Tibial artery (tissue), 4 donors: ENCODE results near the gene ST7L.

Experiments used
- DNase-seq, 2 donors: peaks; one replicate each; pipeline ENCODE4 v3.0.0-alpha.2; 2019
- H3K27ac ChIP-seq, 2 donors: fragments of 200-600 bp; sonication (generic) in 1 of 2; 1 replicate in 1 of 2; 2 replicates in 1 of 2; pipeline ENCODE4 v1.5.1; 2018 to 2019; ENCODE audit warnings: mild to moderate bottlenecking in 1 of 2
- H3K27me3 ChIP-seq, 2 donors: fragments of 200-600 bp; sonication (generic) in 1 of 2; one replicate each; pipeline versions ENCODE4 v1.5.1 to v1.6.0; 2016 to 2019
- H3K36me3 ChIP-seq, 3 donors: fragments of 200-600 bp; sonication (generic) in 2 of 3; one replicate each; pipeline ENCODE4 v1.5.1; 2016 to 2019; ENCODE audit warnings: mild to moderate bottlenecking in 2 of 3
- H3K4me1 ChIP-seq, 4 donors: fragments of 200-600 bp; sonication (generic) in 2 of 4; 1 replicate in 3 of 4; 2 replicates in 1 of 4; pipeline ENCODE4 v1.5.1; 2016 to 2019
- H3K4me3 ChIP-seq, 2 donors: fragments of 200-600 bp; sonication (generic) in 1 of 2; 1 replicate in 1 of 2; 2 replicates in 1 of 2; pipeline ENCODE4 v1.5.1; 2018 to 2019; ENCODE audit warnings: mild to moderate bottlenecking in 2 of 2
- H3K9me3 ChIP-seq, 3 donors: fragments of 200-600 bp; sonication (generic) in 1 of 3; one replicate each; pipeline ENCODE4 v1.5.1; 2016 to 2019
- CTCF ChIP-seq, 2 experiments: fragments of 200-600 bp in 1 of 2; fragments of 450-650 bp in 1 of 2; IDR thresholded peaks; one replicate each; pipeline ENCODE4 v1.5.1; 2017 to 2019; ENCODE audit warnings: antibody characterized with exemption in 2 of 2, mild to moderate bottlenecking in 1 of 2, moderate library complexity in 1 of 2
- intact Hi-C: fragments of 100-400 bp; cut with DNase I; formaldehyde crosslinking; loops from one replicate; pipeline ENCODE4 v1.15.0; 2023; ENCODE audit warnings: low total_unique reads

The ST7L gene

GRCh38 chr1:112634367-112634766, 15.4 kb upstream of the ST7L start:
- Histone ChIP-seq H3K36me3 (peaks cover 0 to 9% (median 0%) of the 10 kb centered on the region in 3 donors), H3K27me3 (no peaks in the 10 kb centered on the region), H3K27ac (no peak overlapping the region), H3K9me3 (no peaks in the 10 kb centered on the region), H3K4me3 (no peak overlapping the region), H3K4me1 (peaks cover 0 to 58% (median 5%) of the 10 kb centered on the region in 4 donors)
- TF ChIP-seq CTCF (IDR thresholded peaks at IDR 0.05) = no peak
- DNase-seq = no peak
- intact Hi-C loops = no loop called here

- Histone ChIP-seq H3K4me3 (no peak overlapping the region), H3K4me1 (peaks cover 0 to 58% (median 5%) of the 10 kb centered on the region in 4 donors), H3K9me3 (no peaks in the 10 kb centered on the region), H3K36me3 (peaks cover 0 to 9% (median 0%) of the 10 kb centered on the region in 3 donors), H3K27me3 (no peaks in the 10 kb centered on the region), H3K27ac (no peak overlapping the region)
- intact Hi-C loops = no loop called here
- no peak for TF ChIP-seq CTCF (IDR thresholded peaks at IDR 0.05)
- DNase-seq = no peak
These were observed 14.7 kb upstream of the ST7L start for GRCh38 chr1:112633628-112634027.

- no peak for DNase-seq
- H3K36me3 ChIP-seq = peaks cover 0 to 9% (median 0%) of the 10 kb centered on the region in 3 donors
- peaks cover 0 to 39% (median 11%) of the 10 kb centered on the region in 4 donors for H3K4me1 ChIP-seq
- H3K27ac ChIP-seq = no peak overlapping the region
- H3K27me3 ChIP-seq = no peaks in the 10 kb centered on the region
- TF ChIP-seq CTCF (IDR thresholded peaks at IDR 0.05) = no peak
- no peak overlapping the region for H3K4me3 ChIP-seq
- H3K9me3 ChIP-seq = no peaks in the 10 kb centered on the region
- intact Hi-C loops = no loop called here
These were observed 10.3 kb upstream of the ST7L start for GRCh38 chr1:112629256-112629655.

GRCh38 chr1:112628516-112628915, 9.6 kb upstream of the ST7L start:
- Histone ChIP-seq H3K4me3 (no peak overlapping the region), H3K27me3 (no peaks in the 10 kb centered on the region), H3K27ac (no peak overlapping the region), H3K9me3 (no peaks in the 10 kb centered on the region), H3K36me3 (peaks cover 0 to 9% (median 0%) of the 10 kb centered on the region in 3 donors), H3K4me1 (peaks cover 0 to 37% (median 11%) of the 10 kb centered on the region in 4 donors)
- intact Hi-C loops = no loop called here
- no peak for TF ChIP-seq CTCF (IDR thresholded peaks at IDR 0.05)
- DNase-seq = no peak

- Histone ChIP-seq H3K27ac (no peak overlapping the region), H3K4me1 (peaks cover 0 to 49% (median 16%) of the 10 kb centered on the region in 4 donors)
- TF ChIP-seq CTCF (IDR thresholded peaks at IDR 0.05) = no peak
These were observed 7.9 kb upstream of the ST7L start for GRCh38 chr1:112626887-112627286.

GRCh38 chr1:112626193-112626592, 7.3 kb upstream of the ST7L start:
- DNase-seq = no peak
- TF ChIP-seq CTCF (IDR thresholded peaks at IDR 0.05) = no peak
- peaks cover 0 to 55% (median 22%) of the 10 kb centered on the region in 4 donors for H3K4me1 ChIP-seq
- no peaks in the 10 kb centered on the region for H3K27me3 ChIP-seq
- no peak overlapping the region for H3K4me3 ChIP-seq
- intact Hi-C loops = no loop called here
- H3K27ac ChIP-seq = no peak overlapping the region
- H3K36me3 ChIP-seq = peaks cover 0 to 9% (median 0%) of the 10 kb centered on the region in 3 donors
- H3K9me3 ChIP-seq = no peaks in the 10 kb centered on the region

More at GRCh38 chr1:112626887-112627286, 7.9 kb upstream of the ST7L start:
- Histone ChIP-seq H3K9me3 (no peaks in the 10 kb centered on the region), H3K36me3 (peaks cover 0 to 9% (median 0%) of the 10 kb centered on the region in 3 donors), H3K4me3 (no peak overlapping the region), H3K27me3 (no peaks in the 10 kb centered on the region)
- intact Hi-C loops = no loop called here
- DNase-seq = no peak
